Activated CD4-positive, CD25-positive, alpha-beta regulatory T cell treated with anti-CD3 and anti-CD28 coated beads, Interleukin-2, amount 50 U/mL, for 72 hours (primary cell): Measurements from ENCODE around the gene SBF2.
"Not testable (repeated sequence)": the region's sequence is repeated elsewhere in the genome, so short reads cannot be mapped to it uniquely, and the experiment has no call there.

Experiments used
- DNase-seq: peaks from one replicate; pipeline ENCODE4 v3.0.0; 2021

Gene SBF2

DNA sequence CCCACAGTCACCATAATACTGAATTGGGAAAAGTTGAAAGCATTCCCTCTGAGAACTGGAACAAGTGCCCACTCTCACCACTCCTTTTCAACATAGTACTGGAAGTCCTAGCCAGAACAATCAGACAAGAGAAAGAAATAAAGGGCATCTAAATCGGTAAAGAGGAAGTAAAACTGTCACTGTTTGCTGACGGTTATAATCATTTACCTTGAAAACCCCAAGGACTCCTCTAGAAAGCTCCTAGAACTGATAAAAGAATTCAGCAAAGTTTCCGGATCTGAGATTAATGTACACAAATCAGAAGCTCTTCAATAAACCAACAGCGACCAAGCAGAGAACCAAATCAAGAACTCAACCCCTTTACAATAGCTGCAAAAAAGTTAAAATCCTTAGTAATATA lies 306.7 kb downstream of the SBF2 start:
- not testable (repeated sequence) for DNase-seq

DNA sequence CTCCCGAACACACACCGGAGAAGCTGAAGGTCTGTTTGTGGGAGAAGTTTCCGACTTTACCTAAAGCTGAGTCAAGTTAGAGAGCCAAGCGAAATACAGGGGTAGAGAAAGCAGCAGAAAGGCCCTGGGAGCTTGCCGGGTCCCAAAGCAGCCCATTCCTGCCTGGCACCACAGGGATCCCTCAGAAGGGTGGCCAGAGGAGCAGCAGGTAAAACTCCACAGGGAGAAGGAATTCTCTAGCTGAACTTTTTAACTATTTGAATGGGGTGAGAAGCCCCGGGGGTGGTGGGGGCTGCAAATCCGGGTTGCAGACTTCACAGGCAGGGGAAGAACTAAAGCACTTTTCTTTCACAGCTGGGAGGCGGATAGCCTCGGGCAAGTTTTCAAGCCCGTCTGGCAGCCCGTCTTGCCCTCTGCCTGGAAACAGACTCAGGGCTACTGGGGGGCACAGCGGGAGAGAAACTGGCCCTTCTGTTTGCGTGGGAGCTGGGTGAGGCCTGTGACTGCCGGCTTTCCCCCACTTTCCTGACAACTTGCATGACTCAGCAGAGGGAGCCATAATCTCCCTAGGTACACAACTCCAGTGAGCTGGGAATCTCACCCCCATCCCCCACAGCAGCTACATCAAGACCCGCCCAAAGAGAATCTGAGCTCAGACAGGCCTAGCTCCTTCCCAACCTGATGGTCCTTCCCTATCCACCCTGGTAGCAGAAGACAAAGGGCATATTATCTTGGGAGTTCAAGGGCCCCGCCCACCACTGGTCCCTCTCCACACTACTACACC lies 311.0 kb downstream of the SBF2 start:
- DNase-seq = no peak

DNA sequence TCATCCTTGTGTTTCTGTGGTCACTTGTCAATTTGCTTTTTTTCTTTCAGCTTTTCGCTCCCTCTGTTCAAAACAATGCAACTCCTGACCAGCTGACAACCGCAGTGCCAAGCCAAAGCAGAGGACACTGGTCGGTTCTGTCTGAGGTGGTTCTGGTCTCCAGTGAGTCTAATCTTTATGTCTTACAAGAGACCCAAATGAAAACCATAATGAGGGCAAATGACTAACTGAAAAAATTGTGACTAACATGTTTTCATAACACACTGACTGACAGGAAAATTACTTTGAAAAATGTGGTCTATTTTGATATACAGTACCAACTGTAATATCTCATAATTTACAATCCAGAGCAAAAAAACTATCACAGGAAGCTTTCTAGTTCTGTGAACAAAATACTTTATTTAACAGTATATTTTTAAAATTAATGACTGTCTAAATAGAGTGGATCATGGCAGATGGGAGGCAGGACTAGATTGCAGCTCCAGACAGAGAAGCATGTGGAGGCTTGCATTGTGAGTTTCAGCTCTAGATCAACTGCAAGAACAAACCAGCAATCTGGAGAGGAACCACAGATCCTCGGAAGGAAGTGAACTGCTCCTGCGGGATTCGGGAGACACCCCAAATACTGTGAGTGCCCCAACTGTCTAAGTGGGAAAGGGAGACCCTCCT lies 311.8 kb downstream of the SBF2 start:
- DNase-seq = no peak

DNA sequence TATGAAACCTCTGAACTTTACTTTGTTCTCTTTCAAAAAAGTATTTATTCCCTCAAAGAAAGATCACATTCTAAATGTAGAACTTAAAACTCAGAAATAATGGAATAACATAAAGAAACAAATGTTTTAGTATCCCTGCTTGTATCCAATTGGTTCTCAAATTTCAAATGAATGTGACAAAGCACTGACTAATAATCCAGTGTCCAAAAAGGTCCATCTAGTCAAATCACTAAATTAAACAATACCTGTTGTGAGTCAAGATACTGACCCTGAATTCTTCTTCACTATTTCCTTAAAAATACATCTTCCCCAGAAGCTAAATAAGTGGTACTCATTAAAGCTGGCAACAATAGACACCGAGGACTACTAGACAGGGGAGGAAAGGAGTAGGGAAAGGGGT lies 313.1 kb downstream of the SBF2 start:
- no peak for DNase-seq

DNA sequence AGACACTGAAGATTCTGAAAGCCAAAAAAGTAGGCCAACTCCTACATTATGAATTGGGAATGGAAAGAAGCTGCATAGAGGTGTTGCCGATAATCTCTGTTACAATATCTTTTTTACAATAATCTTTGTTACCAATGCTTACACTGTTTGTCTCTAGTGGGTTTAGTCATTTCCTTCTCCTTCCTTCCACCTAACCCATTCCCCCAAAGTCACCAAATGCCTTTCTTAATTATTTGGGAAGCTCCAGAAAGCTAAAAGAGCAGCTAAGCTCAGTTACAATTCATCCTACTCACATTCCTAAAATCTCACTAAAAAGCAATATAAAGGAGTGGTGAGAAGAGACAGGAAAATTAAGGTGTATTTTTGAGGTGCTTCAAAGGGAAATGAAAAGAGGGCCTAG lies 316.5 kb downstream of the SBF2 start:
- DNase-seq = no peak

GRCh38 chr11:9974375-9974774 lies 319.6 kb downstream of the SBF2 start:
- DNase-seq = no peak

- DNase-seq = no peak
These were observed 320.1 kb downstream of the SBF2 start for GRCh38 chr11:9973921-9974320.

DNA sequence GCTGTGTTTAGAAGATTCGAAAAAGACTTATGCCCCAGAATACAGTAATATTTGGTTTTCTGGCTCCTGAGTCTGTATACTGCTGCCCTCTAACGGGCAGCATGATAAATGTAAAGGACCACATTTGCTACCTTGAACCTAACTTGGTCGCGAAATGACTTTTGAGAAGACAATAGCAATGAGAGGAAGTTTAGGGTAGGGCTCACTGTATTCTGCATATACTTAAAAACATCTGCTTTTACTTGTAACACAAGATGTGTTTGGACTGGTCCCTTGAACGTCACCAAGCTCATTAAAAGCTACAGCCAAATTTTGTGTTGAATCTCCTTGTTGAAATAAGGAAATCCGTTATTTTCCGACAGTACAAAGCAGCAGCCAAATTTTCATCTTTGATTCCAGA lies 321.0 kb downstream of the SBF2 start:
- DNase-seq = no peak

GRCh38 chr11:9971894-9972293 lies 322.1 kb downstream of the SBF2 start:
- no peak for DNase-seq

DNA sequence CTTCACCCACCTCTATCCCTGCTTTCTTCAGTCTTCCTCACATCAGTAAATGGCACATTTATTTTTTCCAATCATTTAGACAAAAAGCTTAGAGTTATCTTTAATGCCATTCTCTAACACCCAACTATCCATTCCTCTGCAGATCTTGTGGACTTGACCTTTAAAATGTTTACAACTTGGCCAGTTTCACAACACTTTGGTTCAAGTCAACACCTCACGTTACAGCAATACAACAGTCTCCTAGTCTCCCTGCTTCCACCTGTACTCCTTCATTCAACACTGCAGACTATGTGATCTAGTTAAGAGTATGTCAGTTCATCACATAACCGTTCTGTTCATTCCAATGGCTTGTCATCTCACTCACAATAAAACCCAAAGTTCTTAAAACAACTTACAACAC lies 325.0 kb downstream of the SBF2 start:
- DNase-seq = no peak

DNA sequence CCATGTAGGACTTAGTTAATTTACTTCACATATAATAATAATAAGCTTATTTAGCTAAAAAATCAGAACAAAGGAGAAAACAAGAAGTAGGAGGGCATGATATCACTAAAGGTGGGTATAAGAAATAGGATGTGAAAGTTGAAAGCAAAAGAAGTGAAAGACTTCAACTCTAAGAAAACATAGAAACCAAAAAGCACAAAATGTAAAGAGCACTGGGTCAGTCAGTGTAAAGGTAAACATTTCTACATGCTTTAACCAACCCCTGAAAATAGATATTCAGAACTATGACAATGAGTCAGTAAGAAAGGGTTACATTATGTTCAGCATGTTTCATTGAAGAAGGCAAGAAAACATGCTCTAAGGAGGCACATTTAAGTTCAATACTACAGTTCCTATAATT lies 331.3 kb downstream of the SBF2 start:
- no peak for DNase-seq

GRCh38 chr11:9957072-9957471 lies 336.9 kb downstream of the SBF2 start:
- DNase-seq = no peak

GRCh38 chr11:9956483-9956882 lies 337.5 kb downstream of the SBF2 start:
- DNase-seq = no peak

DNA sequence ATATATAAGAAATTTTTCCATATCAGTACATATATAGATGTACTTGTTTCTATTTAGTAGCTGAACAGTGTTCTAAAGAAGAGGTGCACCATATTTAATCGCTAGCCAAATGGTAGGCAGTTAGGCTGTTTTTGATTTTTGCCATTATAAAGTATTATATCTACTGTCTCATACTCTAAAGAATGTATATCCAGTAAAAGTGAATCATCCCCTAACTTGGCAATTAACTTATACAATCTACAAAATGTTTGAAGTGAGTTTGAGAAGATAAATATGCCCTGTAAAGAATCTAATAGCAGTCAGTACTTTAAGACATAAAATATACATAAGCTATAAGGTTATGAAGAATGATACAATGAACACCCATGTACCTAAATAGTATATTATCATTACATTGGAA lies 338.6 kb downstream of the SBF2 start:
- no peak for DNase-seq

- DNase-seq = no peak
These were observed 339.9 kb downstream of the SBF2 start for GRCh38 chr11:9953994-9954626.

DNA sequence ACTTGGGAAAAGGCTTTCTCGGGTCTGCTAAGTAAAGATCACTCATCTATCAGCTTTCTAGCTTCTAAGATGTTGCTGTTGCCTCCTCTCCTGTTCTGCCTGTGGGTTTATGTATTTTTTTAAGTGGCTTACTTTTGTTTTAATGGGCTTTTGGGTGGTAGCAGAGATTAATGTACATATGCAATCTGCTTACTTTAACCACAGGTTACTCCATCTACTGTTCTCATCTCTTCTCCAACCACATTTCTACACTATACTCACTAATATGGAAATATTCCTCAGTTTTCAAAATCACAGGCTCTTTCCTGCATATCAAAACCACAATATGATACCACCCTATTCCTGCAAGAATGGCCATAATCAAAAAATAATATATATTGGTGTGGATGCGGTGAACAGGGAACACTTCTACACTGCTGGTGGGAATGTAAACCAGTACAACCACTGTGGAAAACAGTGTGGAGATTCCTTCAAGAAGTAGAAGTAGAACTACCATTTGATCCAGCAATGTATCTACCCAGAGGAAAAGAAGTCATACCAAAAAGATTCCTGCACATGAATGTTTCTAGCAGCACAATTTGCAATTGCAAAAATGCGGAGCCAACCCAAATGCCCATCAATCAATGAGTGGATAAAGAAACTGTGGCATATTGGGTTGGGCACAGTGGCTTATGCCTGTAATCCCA lies 341.4 kb downstream of the SBF2 start:
- DNase-seq = no peak

GRCh38 chr11:9951807-9952206 lies 342.2 kb downstream of the SBF2 start:
- DNase-seq = no peak

DNA sequence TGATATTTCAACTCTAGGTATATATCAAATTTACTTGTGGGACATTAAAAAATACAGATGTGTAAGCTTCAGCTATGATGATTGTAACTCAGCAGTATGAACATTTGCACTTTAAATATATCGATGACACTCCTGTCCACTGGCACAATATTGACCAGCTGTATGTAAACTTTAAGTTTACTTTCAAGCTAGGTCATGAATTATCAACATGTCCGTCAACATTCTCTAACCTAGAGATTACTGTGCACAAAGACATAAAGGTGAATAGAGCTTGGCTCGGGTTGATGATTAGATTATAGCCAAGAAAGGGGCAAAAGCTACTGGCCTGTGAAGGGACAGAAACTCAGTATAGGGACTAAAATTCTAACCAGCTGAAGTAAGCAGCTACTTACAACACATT lies 343.6 kb downstream of the SBF2 start:
- no peak for DNase-seq

DNA sequence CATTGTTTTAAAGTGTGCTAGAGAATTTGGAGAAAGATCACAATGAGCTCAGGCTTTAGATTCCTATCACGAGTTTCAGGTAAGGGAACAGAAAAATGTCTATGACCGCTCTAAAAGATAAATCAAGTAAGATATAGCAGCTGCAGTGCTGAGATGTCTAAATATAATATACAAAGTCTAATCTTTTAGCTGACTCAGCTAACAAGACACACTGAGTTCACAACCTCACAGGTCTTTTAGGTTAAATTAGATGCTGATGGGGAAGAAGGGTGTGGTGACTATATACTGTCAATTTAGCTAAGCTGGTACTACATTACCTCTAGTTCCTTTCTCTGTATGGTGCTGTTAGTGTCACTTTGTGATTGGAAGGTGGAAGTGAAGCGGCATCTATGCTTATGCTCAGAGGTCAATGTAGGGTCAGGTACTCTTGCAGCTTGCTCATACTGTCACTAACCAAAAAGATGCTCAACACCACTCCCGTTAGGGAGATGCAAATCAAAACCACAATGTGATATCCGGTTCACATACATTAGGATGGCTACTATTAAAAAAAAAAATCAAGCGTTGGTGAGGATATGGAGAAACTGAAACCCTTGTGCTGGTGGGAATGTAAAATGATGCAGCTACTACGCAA lies 346.7 kb downstream of the SBF2 start:
- DNase-seq = no peak

GRCh38 chr11:9945680-9946079 lies 348.3 kb downstream of the SBF2 start:
- DNase-seq = not testable (repeated sequence)

- DNase-seq = no peak
These were observed 350.5 kb downstream of the SBF2 start for GRCh38 chr11:9943386-9944110.

DNA sequence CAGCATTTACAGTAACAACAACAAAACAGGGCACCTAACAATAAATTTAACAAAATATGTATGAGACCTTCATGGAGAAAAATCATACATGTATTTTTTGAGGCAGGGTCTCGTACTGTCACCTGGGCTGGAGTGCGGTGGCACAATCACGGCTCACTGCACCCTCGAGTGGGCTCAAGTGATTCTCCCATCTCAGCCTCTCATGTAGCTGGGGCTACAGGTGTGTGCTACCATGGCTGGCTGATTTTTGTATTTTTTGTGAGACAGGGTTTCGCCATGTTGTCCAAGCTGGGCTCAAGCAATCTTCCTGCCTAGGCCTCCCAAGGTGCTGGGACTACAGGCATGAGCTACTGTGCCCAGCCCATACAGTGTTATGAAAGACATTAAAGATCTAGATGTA lies 352.0 kb downstream of the SBF2 start:
- DNase-seq = no peak
